ENCODE data around the gene SLC44A5.

- TF ChIP-seq, protein P1, sequence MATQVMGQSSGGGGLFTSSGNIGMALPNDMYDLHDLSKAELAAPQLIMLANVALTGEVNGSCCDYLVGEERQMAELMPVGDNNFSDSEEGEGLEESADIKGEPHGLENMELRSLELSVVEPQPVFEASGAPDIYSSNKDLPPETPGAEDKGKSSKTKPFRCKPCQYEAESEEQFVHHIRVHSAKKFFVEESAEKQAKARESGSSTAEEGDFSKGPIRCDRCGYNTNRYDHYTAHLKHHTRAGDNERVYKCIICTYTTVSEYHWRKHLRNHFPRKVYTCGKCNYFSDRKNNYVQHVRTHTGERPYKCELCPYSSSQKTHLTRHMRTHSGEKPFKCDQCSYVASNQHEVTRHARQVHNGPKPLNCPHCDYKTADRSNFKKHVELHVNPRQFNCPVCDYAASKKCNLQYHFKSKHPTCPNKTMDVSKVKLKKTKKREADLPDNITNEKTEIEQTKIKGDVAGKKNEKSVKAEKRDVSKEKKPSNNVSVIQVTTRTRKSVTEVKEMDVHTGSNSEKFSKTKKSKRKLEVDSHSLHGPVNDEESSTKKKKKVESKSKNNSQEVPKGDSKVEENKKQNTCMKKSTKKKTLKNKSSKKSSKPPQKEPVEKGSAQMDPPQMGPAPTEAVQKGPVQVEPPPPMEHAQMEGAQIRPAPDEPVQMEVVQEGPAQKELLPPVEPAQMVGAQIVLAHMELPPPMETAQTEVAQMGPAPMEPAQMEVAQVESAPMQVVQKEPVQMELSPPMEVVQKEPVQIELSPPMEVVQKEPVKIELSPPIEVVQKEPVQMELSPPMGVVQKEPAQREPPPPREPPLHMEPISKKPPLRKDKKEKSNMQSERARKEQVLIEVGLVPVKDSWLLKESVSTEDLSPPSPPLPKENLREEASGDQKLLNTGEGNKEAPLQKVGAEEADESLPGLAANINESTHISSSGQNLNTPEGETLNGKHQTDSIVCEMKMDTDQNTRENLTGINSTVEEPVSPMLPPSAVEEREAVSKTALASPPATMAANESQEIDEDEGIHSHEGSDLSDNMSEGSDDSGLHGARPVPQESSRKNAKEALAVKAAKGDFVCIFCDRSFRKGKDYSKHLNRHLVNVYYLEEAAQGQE (IDR thresholded peaks at IDR 0.05; ENCODE audit: low read depth, low read length): no peak
- TF ChIP-seq, protein P2, sequence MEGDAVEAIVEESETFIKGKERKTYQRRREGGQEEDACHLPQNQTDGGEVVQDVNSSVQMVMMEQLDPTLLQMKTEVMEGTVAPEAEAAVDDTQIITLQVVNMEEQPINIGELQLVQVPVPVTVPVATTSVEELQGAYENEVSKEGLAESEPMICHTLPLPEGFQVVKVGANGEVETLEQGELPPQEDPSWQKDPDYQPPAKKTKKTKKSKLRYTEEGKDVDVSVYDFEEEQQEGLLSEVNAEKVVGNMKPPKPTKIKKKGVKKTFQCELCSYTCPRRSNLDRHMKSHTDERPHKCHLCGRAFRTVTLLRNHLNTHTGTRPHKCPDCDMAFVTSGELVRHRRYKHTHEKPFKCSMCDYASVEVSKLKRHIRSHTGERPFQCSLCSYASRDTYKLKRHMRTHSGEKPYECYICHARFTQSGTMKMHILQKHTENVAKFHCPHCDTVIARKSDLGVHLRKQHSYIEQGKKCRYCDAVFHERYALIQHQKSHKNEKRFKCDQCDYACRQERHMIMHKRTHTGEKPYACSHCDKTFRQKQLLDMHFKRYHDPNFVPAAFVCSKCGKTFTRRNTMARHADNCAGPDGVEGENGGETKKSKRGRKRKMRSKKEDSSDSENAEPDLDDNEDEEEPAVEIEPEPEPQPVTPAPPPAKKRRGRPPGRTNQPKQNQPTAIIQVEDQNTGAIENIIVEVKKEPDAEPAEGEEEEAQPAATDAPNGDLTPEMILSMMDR (IDR thresholded peaks at IDR 0.05 in 2 of 3, conservative IDR thresholded peaks at IDR 0.05 in 1 of 3; ENCODE audit: control insufficient read depth in 2 of 3, extremely low read depth in 1 of 3, insufficient read depth in 1 of 3, low read depth in 3 of 3, low read length in 3 of 3): no peak
- no peak for TF ChIP-seq CEBPB (IDR thresholded peaks at IDR 0.05; ENCODE audit: borderline replicate concordance in 1 of 2, low read depth in 2 of 2, low read length in 2 of 2)
Observed at GRCh38 chr1:75449998-75450397, 160.9 kb downstream of the SLC44A5 start.

Data from GM12878 (cell line).